Prostate gland (tissue), 2 donors: ENCODE measurements around the gene DSCAM. TPM values are rescaled to one million over a fixed set of nuclear protein-coding genes. Genes with fewer than 3 reads are reported as not detected.

Source experiments
- DNase-seq: peaks from one replicate; pipeline ENCODE4 v3.0.0-alpha.2; 2019; ENCODE audit warnings: low spot score
- H3K27ac ChIP-seq, 2 donors: fragments of 200-600 bp; sonication (generic); 2 replicates each; pipeline ENCODE4 v1.5.1; 2017 to 2019
- H3K27me3 ChIP-seq: fragments of 200-600 bp; sonication (generic); replicated peaks from 2 replicates; pipeline ENCODE4 v1.5.1; 2019; ENCODE audit not compliant: insufficient read depth
- H3K36me3 ChIP-seq, 2 donors: fragments of 200-600 bp; sonication (generic); 1 replicate in 1 of 2; 2 replicates in 1 of 2; pipeline versions ENCODE4 v1.5.1 to v1.8.1; 2017 to 2019
- H3K4me1 ChIP-seq: fragments of 200-600 bp; sonication (generic); replicated peaks from 2 replicates; pipeline ENCODE4 v1.5.1; 2019
- H3K4me3 ChIP-seq, 2 donors: fragments of 200-600 bp; sonication (generic); 2 replicates each; pipeline ENCODE4 v1.5.1; 2017 to 2019
- H3K9me3 ChIP-seq: fragments of 200-600 bp; sonication (generic); 2 replicates; pipeline ENCODE4 v1.5.1; 2017
- POLR2A ChIP-seq: fragments of 450-650 bp; IDR thresholded peaks from one replicate; pipeline ENCODE4 v1.6.1; 2016; ENCODE audit warnings: antibody characterized with exemption, mild to moderate bottlenecking
- POLR2AphosphoS5 ChIP-seq: sonication (generic); formaldehyde crosslinking; IDR thresholded peaks from one replicate; pipeline ENCODE4 v1.6.1; 2017; ENCODE audit warnings: antibody characterized with exemption
- WGBS: methylation state at CpG from one replicate; pipeline ENCODE4 v1.1.5; 2018; 5-methylcytosine and 5-hydroxymethylcytosine counted together
- intact Hi-C: fragments of 100-400 bp; cut with DNase I; formaldehyde crosslinking; loops from one replicate; pipeline ENCODE4 v1.14.2; 2022
- total RNA-seq, 2 donors: library from RNA; depleted of rRNA; stranded (reverse); fragments of >200 nt; gene quantifications; one replicate each; pipeline ENCODE4 v1.1.0, GENCODE V29; 2016
- TF ChIP-seq, protein P1 (sequence below), 4 experiments: fragments of 200-600 bp in 2 of 4; fragments of 450-650 bp in 2 of 4; sonication (generic) in 2 of 4; IDR thresholded peaks; 1 replicate in 3 of 4; 2 replicates in 1 of 4; pipeline ENCODE4 v1.5.1; 2016 to 2019; ENCODE audit warnings: antibody characterized with exemption in 4 of 4, mild to moderate bottlenecking in 2 of 4, moderate library complexity in 2 of 4

Gene DSCAM
- total RNA-seq, 2 donors from 2014 or later: under 0.01 to 1.6 TPM

DNA sequence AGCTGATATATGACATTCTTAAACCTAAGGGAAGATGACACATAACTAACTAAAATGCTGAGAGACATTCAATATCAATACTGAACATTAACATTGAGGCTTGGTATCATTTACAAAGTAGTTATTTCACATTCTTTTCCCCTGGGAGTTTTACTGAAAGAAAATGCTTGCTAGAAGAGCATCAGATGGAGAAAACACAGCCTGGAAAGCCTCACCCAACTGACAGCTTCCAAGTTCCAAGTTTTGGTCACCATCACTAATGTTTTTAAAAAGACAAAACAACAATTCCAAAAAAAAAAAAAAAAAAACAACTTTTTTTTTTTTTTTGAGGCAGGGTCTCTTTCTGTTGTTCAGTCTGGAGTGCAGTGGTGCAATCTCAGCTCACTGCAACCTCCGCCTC lies 80.6 kb downstream of the DSCAM start:
- Histone ChIP-seq H3K9me3 (no peaks in the 10 kb centered on the region), H3K36me3 (no peaks in the 10 kb centered on the region), H3K4me1 (no peaks in the 10 kb centered on the region), H3K4me3 (no peak overlapping the region), H3K27me3 (no peaks in the 10 kb centered on the region), H3K27ac (no peak overlapping the region)
- WGBS: 86% methylated on average over 1 of the region's 1 CpG
- DNase-seq: no peak
- TF ChIP-seq POLR2AphosphoS5: no peak
- no peak for TF ChIP-seq POLR2A
- TF ChIP-seq, protein P1, sequence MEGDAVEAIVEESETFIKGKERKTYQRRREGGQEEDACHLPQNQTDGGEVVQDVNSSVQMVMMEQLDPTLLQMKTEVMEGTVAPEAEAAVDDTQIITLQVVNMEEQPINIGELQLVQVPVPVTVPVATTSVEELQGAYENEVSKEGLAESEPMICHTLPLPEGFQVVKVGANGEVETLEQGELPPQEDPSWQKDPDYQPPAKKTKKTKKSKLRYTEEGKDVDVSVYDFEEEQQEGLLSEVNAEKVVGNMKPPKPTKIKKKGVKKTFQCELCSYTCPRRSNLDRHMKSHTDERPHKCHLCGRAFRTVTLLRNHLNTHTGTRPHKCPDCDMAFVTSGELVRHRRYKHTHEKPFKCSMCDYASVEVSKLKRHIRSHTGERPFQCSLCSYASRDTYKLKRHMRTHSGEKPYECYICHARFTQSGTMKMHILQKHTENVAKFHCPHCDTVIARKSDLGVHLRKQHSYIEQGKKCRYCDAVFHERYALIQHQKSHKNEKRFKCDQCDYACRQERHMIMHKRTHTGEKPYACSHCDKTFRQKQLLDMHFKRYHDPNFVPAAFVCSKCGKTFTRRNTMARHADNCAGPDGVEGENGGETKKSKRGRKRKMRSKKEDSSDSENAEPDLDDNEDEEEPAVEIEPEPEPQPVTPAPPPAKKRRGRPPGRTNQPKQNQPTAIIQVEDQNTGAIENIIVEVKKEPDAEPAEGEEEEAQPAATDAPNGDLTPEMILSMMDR (IDR thresholded peaks at IDR 0.05): no peak
- intact Hi-C loops: no loop called here

DNA sequence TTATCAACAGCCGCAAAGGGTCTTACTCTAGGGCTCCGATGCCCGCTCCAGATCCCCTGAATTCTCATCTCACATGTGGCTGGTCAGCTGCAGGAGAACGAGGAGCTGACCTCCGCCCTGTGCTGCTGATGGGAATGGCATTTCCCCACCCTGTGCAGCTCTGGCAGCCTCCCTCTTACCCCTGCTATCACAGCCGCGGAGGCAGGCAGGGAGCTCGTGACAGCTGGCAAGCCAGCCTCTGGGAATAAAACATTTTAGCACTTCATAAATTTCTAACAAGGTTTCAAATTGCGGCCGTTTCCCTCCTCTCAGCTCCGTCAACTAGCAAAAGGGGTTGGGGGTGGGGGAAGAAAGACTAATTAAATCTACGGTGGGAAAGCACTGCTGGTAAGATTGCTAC lies 81.1 kb downstream of the DSCAM start:
- Histone ChIP-seq H3K27me3 (no peaks in the 10 kb centered on the region), H3K4me1 (no peaks in the 10 kb centered on the region), H3K9me3 (no peaks in the 10 kb centered on the region), H3K27ac (no peak overlapping the region), H3K4me3 (no peak overlapping the region), H3K36me3 (no peaks in the 10 kb centered on the region)
- DNase-seq: no peak
- 18% methylated on average over 12 of the region's 12 CpGs for WGBS
- intact Hi-C loops: no loop called here
- TF ChIP-seq, protein P1 (IDR thresholded peaks at IDR 0.05): no peak
- TF ChIP-seq POLR2A (no peak), POLR2AphosphoS5 (no peak)

DNA sequence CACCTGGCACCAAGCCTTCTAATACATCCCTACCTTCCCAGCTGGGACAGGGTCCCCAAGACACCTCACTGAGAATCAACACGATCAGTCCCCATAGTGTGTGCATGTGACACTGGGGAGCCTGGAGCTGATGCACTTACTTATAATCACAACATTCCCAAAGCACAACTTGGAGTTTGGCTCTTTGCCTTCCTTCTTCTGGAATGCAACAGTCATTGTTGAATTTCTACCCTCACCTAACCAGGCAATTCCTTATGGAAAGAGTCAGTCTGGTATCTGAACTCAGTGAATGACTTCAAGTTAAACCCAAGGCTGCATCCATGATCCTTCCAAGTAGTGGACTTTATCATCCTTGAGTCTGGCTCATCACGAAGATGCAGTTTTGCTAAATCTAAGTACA lies 86.1 kb downstream of the DSCAM start:
- DNase-seq: no peak

DNA sequence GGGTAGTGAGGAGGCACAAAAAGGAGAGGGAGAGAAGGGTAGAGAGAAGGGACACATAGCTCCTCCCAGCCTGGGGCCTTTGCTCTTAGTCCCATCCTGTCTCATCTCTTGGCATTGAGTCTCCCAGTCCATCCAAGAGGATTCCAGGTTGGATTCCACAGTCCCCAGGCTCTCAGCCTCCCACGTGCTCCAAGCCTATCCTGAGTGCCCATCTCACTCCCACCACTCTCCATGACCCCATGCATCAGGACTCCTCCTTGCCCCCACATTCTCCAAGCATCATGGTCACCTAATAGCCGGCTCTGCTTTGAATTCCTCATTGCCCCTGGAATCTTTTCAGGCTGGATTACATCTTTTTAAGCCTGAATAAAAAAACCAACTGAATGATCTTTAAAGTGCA lies 87.9 kb downstream of the DSCAM start:
- no peak for DNase-seq
- Histone ChIP-seq H3K27ac (no peak overlapping the region), H3K4me1 (no peaks in the 10 kb centered on the region), H3K9me3 (no peaks in the 10 kb centered on the region), H3K4me3 (no peak overlapping the region), H3K27me3 (no peaks in the 10 kb centered on the region), H3K36me3 (no peaks in the 10 kb centered on the region)
- whole genome bisulfite sequencing: 68% methylated on average over 2 of the region's 2 CpGs
- TF ChIP-seq, protein P1 (IDR thresholded peaks at IDR 0.05): no peak
- no peak for TF ChIP-seq POLR2AphosphoS5
- TF ChIP-seq POLR2A: no peak
- intact Hi-C loops: no loop called here

More for the DNA sequence above, 86.1 kb downstream of the DSCAM start:
- Histone ChIP-seq H3K4me3 (no peak overlapping the region), H3K9me3 (no peaks in the 10 kb centered on the region), H3K27me3 (no peaks in the 10 kb centered on the region), H3K27ac (no peak overlapping the region), H3K4me1 (no peaks in the 10 kb centered on the region), H3K36me3 (no peaks in the 10 kb centered on the region)
- intact Hi-C loops: no loop called here
- WGBS: 50% methylated on average over 2 of the region's 2 CpGs
- TF ChIP-seq POLR2AphosphoS5 (no peak), POLR2A (no peak)
- TF ChIP-seq, protein P1 (IDR thresholded peaks at IDR 0.05): no peak

DNA sequence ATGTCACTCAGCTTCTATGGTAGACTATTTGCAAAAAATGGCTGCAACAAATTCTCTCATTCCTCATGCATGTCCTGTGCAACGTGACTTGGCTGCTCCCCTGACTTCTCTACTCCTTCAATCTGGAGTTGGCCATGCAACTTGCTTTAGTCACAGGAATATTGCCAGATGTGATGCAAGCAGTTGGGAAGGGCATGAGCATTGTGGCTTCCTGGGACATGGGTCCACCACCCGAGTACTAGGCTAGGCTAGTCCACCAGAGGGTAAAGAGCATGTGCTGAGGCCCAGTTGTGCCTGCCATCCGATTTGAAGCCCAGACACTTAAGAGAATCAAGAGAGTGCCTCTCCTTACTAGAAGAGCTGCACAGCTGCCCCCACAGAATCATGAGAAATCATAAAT lies 89.6 kb downstream of the DSCAM start:
- H3K27ac ChIP-seq: no peak overlapping the region
- TF ChIP-seq, protein P1 (IDR thresholded peaks at IDR 0.05): no peak
- TF ChIP-seq POLR2AphosphoS5 (no peak), POLR2A (no peak)
- 88% methylated on average over 3 of the region's 3 CpGs for WGBS
- no peaks in the 10 kb centered on the region for H3K36me3 ChIP-seq
- intact Hi-C loops: no loop called here
- H3K4me3 ChIP-seq: no peak overlapping the region
- no peak for DNase-seq
- H3K27me3 ChIP-seq: no peaks in the 10 kb centered on the region
- no peaks in the 10 kb centered on the region for H3K9me3 ChIP-seq
- no peaks in the 10 kb centered on the region for H3K4me1 ChIP-seq
